Activated naive CD4-positive, alpha-beta T cell treated with Interleukin-2 at 50 U/mL for 16 hours (primary cell): ENCODE data around the gene RMDN2.
"Not testable (repeated sequence)": the region's sequence is repeated elsewhere in the genome, so short reads cannot be mapped to it uniquely, and the experiment has no call there.

ENCODE experiments used
- DNase-seq: peaks from one replicate; pipeline ENCODE4 v3.0.0-alpha.2; 2020

RMDN2 gene

DNA sequence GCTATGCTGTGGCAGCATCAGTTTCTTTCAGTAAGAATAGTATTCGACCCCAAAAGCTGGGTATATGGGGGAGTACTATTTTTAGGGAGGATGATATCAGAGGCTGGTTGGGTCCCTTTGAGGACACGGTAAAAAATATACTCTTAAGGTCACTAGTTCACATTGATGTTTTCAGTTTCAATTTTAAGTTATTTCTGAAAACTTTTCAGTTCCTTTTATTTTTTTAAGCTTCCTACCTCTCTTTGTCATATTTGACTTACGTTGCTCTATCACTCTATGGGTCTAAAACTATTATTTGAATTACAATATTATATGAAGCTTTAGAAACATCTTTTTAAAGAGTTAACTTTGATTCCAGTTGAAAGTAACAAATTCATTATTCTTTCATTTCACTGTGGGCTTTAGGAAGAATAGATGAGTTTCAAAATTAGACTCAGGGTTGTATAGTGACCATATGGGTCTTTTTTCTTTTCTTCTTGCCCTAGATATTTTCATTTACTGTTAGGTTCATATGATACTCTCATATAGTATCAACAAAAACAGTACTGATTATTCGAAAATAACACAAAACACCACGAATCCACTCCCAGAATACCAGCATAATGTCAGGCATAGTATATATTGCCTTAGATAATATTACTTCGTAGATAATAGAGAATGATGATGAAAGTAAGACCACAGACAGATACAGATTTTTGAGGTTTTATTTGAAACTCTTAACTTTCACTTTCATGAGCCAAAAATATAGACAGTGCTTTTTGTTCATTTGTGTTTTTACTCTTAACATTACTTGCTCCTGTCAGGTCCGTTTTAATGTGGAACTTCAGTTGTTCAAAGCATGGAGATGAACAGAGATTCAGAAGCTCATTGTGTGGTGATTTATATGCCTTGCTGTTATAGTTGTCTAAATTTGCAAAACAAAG lies 9.8 kb downstream of the RMDN2 start:
- DNase-seq = no peak

DNA sequence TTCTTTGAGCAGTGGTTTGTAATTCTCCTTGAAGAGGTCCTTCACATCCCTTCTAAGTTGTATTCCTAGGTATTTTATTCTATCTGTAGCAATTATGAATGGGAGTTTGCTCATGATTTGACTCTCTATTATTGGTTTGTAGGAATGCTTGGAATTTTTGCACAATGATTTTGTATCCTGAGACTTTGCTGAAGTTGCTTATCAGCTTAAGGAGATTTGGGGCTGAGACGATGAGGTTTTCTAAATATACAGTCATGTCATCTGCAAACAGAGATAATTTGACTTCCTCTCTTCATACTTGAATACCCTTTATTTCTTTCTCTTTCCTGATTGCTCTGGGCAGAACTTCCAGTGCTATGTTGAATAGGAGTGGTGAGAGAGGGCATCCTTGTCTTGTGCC lies 12.5 kb downstream of the RMDN2 start:
- DNase-seq = not testable (repeated sequence)

DNA sequence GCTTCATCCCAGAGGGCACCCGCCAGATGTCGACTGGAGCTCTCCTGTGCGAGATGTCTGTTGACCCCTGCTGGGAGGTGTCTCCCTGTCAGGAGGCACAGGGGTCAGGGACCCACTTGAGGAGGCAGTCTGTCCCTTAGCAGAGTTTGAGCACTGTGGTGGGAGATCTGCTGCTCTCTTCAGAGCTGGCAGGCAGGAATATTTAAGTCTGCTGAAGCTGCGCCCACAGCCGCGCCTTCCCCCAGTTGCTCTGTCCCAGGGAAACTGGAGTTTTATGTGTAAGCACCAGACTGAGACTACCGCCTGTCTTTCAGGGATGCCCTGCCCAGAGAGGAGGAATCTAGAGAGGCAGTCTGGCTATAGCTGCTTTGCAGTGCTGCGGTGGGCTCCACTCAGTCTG lies 16.2 kb downstream of the RMDN2 start:
- DNase-seq = not testable (repeated sequence)

DNA sequence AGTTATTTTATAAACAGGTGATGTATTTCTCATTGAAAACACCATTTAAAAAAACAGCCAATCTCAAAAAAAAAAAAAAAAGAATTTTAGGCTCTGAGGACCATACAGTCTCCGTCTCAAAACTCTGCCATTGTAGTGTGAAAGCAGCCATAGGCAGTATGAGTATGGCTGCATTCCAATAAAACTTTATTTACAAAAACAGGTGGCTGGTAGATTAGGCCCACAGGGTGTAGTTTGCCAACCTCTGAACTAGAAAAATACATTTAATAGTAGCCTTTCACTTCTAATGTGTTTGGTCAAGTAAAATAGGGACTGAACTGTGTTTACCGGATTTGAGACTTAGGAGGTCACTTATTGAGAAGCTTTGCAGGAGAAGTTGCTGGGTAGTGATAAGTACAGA lies 19.2 kb downstream of the RMDN2 start:
- no peak for DNase-seq

DNA sequence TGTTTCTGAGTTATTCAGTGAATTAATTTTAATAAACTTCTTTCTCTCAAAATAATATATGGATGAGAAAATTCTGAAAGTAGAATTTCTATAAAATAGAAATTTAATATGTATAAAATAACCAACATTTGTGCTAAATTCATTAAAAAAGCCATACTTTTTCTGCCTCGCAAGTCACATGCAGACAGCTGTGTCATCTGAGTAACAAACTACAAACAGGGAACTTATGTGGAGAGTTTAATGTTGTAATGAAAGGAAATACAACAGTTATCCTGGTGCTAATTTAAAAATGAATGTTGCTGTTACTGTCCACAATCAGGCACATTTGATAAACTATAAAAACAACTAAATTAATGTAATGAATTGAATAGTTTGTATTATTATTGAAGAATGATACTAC lies 22.2 kb downstream of the RMDN2 start:
- no peak for DNase-seq

DNA sequence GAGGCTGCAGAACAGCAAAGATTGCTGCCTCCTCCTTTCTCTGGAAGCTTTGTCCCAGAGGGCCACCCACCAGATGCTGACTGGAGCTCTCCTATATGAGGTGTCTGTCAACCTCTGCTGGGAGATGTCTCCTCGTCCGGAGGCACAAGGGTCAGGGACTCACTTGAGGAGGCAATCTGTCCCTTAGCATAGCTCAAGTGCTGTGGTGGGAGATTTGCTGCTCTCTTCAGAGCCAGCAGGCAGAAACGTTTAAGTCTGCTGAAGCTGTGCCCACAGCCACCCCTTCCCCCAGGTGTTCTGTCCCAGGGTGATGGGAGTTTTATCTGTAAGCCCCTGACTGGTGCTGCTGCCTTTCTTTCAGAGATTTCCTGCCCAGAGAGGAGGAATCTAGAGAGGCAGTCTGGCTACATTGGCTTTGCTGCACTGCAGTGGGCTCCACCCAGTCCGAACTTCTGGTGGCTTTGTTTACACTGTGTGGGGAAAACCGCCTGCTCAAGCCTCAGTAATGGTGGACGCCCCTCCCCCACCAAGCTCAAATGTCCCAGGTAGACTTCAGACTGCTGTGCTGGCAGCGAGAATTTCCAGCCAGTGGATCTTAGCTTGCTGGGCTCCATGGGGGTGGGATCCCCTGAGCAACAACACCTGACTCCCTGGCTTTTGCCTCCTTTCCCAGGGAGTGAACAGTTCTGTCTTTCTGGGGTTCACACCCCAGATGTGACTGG lies 37.1 kb downstream of the RMDN2 start:
- not testable (repeated sequence) for DNase-seq

DNA sequence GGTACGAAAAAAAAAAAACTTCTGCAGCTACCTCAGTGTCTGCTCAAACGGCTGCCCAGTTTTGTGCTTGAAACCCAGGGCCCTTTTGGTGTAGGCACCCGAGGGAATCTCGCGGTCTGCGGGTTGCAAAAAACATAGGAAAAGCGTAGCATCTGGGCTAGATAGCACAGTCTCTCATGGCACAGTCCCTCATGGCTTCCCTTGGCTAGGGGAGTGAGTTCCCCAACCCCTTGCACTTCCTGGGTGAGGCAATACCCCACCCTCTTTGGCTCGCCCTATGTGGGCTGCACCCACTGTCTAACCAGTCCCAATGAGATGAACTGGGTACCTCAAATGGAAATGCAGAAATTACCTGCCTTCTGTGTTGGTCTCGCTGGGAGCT lies 37.6 kb downstream of the RMDN2 start:
- DNase-seq = not testable (repeated sequence)

DNA sequence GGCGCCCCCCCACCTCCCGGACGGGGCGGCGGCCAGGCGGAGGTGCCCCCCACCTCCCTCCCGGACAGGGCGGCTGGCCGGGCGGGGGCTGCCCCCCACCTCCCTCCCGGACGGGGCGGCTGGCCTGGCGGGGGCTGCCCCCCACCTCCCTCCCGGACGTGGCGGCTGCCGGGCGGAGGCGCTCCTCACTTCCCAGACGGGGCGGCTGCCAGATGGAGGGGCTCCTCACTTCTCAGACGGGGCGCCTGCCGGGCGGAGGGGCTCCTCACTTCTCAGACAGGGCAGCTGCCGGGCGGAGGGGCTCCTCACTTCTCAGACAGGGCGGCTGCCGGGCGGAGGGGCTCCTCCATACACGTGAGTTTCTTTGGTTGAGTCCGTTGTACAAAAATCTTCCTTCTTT lies 38.8 kb downstream of the RMDN2 start:
- not testable (repeated sequence) for DNase-seq

DNA sequence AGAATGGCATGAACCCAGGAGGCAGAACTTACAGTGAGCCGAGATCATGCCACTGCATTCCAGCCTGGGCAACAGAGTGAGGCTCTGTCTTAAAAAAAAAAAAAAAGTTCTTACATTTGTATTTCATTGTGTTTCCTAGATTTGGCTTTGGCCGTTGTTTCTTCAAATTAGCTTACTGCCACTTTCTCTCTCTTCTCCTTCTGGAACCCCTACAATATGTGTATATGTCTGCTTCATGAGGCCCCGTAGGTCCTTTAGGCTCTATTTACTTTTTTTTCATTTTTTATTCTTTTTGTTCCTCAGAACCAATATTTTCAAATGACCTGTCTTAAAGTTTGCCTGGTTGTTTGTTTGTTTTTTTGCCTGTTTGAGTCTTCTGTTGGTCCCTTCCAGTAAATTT lies 41.2 kb downstream of the RMDN2 start:
- DNase-seq = no peak

DNA sequence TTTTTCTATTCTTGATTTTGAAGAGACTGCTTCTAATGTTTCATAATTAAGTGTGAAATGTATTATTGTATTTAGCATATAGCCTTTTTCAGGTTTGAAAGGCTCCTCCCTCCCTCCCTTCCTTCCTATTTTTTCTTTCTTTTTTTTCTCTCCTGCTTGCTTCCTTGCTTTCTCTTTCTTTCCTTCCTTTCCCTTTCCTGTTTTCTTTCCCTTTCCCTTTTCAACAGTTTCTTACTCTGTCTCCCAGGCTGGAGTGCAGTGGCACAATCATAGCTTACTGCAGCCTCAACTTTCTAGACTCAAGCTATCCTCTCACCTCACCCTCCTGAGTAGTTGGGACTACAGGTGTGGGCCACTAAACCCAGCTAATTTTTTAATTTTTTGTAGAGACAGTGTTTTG lies 44.6 kb downstream of the RMDN2 start:
- no peak for DNase-seq

DNA sequence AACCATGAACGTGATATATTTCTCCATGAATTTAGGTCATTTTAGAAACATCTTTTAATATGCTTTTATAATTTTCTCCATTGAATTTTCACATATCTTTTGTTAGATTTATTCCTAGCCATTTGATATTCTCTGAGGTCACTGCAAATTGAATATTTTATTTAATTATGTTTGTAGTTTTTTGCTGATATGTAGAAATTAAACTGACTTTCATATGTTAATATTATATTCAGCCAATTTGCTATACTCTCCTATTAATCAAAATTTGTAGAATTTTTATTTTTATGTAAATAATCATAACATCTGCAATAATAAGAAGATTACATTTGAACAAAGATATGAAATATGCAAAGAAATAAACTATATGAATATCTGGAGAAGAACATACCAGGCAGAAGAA lies 46.9 kb downstream of the RMDN2 start:
- DNase-seq = no peak

DNA sequence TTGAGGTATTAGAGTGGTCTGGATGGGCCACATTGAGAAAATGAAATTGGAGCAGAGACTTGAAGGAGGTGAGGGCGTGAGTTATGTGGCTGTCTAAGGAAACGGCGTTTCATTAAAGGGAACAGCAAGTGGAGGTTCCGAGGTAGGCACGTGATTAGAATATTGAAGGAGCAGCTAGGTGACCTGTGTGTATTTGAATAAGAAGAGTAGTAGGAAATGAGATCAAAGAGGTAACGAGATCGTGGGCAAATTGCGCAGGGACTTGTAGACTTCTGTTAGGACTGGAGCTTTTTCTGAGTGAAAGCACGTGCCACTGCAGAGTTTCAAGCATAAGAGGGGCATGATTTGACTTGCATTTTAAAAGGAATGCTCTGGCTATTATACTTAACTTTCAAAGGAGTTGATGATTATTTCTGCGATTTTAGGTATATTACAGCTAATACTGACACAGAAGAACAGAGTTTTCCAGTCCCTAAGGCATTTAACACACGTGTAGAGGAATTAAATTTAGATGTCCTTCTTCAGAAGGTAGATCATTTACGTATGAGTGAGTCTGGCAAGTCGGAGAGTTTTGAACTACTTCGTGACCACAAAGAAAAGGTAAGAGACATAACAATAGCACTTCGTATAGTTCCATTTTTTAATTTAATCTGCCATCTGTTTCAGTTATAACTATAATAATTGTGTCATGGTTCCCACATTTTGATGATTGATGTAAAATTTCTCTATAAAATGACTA lies 48.7 kb downstream of the RMDN2 start:
- no peak for DNase-seq

DNA sequence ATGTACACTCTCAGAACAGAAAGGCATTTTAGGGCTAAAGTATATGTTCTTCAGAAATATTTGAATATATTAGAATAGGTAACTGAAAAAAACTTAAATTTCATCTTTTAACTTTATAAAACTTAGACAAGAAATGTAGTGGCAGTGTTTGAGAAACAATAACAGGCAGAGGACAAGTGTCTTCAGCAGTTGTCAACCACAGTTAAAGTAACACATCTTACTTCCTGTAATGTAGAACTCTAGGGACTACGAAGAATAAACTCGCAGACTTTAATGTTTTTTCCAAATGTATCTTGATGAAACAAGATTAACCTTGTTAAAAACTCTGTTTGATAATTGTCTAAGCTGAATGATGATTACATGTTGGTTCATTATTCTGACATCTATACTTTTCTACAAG lies 50.7 kb downstream of the RMDN2 start:
- no peak for DNase-seq

DNA sequence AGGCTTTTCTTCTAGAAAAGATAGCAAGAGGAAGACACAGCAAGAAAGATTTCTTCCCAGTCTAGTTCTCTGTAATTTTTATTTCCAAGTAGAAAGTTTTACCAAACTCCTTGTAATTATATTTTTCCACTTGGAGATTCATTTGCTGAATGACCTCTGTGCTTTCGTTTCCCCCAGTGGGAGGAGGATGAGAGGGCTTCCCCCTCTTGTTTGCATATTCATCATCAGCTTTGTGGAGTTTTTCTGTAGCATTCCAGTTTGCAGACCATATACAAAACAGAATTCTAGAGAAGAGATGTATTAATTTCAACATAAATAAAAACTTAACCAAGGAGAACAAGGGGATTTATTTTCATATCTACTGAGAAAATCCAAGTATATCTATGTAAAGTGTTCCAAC lies 51.3 kb downstream of the RMDN2 start:
- DNase-seq = no peak

DNA sequence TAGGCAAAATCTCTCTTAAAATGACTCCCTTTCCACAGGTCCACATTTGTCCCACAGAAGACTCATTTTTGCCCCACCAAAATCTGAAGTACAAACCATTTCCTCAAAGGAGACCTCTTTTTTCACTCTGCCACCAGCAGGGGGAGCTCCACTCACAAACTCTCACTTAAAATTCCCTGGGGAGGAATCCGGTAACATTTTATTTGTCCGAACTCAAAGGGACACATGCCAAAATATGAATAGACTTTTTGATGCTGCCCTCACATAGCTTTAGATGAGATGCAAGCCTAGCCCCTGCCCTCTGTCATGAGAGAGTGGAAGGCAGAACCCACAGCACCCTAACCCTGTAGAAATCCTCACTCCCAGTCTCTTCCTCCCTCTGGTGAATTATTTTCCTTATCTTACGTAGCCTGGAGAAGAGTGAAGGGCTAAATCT lies 57.1 kb downstream of the RMDN2 start:
- peak; percentile 61 for DNase-seq

DNA sequence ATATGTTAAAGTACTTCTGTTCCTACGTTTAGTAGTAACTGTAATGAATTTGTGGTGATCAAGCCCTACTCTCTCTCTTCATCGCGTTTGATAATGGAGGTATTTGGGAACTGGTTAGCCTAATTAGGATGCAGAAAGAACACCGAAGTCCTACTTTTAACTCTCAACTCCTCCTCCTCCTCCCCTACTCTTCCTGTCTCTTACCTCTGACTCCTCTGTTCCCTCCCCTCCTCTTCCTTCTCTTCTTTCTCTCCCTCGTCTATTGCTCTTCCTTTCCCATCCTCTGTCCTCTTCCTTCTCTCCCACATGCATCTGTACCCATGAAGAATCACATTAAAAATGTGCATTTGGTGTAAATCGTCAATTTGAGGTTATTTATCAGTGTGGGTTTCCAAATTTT lies 57.8 kb downstream of the RMDN2 start:
- DNase-seq = no peak

DNA sequence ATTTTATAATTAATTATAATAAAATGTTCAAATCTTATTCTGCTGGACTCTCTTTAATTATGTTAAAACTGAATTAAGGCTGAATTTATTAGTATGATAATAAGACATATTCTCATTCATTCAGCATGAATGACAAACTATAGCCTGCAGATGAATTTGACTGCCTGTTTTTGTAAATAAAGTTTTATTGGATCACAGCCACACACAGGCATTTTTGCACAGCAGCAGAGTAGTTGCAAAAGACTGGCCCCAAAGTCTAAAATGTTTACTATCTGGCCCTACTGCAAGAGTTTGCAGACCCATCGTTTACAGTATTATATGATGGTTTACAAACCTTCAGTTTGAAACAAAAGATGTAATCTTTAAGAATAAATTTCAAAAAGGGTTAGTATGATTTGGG lies 58.6 kb downstream of the RMDN2 start:
- no peak for DNase-seq

DNA sequence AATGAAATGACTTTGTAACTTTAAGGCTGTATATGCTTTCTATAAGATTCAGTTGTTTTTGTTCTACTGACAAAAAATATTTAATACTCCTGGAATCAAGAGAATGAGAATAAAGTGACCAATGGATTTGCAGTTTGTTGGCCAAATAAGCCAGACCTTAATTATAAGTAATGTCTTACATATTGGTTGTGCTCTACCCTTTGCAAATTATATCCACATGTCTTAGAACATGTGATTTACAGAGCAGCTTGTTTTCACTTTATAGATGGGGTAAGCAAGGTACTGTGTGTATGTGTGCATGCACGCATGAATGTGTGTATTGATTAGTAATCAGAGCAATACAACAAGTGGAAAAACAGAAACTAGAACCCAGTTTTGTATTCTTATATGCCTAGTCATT lies 59.1 kb downstream of the RMDN2 start:
- DNase-seq = no peak

DNA sequence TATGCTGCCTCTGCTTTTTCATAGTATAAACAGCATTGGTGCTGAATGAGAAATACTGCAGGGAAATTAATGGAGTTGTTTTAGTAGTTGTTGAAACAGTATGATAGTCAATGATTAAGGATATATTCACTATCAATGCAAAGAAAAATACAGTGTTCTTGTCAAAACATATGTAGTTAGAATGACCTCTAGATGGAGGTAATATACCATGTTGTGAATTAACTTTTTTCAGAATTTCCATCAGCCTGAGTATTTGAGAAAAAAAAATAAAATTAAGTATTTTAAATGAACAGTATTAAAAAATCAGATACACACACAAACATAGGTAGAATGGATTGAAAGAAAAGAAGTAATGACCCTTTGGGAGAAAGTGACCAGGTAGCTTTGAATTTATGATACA lies 59.5 kb downstream of the RMDN2 start:
- DNase-seq = no peak

DNA sequence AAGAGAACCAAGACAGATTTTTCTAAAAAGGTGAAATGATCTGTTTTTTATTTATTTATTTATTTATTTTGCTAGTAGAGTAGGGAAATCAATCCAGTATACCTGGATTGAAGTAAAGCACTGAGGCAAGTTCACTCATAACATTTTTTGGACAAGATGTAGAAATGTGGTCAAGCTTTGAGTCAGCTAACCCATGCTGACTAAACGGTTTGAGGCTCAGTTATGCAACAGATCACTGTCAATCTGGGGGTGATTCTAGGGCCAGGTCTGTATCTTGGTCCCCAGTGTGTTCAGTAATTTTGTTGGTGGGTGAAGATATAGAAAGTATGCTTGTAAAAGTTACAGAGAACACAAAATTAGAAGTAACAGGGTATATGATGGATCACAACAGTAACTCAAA lies 60.2 kb downstream of the RMDN2 start:
- no peak for DNase-seq

DNA sequence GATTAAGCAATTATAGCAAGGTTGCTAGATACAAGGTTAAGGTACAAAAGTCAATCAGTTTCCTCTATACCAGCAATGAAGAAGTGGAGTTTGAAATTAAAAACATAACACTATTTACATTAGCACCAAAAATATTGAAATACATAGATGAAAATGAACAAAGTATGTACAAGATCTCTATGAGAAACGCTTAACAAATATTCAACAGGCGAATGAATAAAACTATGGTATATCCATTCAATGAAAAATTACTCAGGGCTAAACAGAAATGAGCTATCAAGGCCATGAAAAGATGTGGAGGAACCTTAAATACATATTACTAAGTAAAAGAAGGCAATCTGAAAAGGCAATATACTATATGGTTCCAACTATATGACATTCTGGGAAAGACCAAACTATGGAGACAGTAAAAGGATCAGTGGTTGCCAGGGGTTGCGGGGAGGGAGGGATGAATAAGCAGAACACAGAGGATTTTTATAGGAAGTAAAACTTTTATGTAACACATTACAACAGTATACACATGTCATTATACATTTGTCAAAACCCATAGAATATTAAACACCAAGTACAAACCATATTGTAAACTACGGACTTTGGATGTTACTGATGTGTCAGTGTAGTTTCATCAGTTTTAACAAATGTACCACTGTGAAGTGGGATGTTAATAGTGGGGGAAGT lies 62.1 kb downstream of the RMDN2 start:
- no peak for DNase-seq

DNA sequence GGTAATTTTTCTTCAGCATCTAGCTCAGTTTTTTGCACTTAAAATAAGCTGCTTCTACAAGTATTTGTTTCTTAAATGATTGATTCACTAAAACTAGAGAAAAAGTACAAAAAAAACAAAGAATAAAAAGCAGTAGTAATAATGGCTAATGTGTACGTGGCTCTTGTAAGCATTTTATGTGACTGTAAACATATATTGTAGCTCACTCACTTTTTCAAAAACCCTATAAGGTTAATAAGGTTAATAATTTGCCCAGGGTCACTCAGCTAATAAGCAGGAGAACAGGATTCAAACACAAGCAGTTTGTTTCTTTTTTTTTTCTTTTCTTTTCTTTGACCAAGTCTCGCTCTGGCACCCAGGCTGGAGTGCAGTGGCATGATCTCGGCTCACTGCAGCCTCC lies 67.5 kb downstream of the RMDN2 start:
- DNase-seq = no peak

DNA sequence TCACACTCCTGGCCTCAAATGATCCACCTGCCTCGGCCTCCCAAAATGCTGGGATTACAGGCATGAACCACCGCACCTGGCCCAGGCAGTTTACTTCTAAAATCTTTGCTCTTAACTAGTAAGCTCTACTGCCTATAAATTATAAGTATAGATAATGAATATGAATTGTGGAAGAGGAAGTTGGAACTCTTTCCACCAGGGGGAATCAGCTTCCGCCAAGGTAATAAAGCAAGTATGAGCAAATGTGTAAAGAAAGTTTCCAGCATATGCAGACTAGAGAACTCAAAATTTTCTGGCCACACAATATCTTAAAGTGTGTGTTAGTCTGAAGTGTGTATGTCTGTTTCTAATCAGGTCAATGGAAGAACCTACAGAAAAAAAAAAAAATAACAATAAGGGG lies 68.1 kb downstream of the RMDN2 start:
- no peak for DNase-seq
